HG02943 (cell line): Measurements from ENCODE around the gene SNN.

Experiments
- ATAC-seq: cut with Tn5 transposase; IDR thresholded peaks from one replicate; pipeline ENCODE4 v1.9.1; 2021; ENCODE audit warnings: mild to moderate bottlenecking, low read depth, moderate library complexity; ENCODE audit not compliant: unreplicated experiment

SNN gene

GRCh38 chr16:11667824-11668622, at the start of gene SNN:
Gene SNN, plus strand, starts transcription at chr16:11668455. Its CDS starts 7,605 bp downstream, at chr16:11676060.
- ATAC-seq: peak; percentile 44

GRCh38 chr16:11619327-11619851, 48.9 kb upstream of the SNN start:
- peak; percentile 56 for ATAC-seq

DNA sequence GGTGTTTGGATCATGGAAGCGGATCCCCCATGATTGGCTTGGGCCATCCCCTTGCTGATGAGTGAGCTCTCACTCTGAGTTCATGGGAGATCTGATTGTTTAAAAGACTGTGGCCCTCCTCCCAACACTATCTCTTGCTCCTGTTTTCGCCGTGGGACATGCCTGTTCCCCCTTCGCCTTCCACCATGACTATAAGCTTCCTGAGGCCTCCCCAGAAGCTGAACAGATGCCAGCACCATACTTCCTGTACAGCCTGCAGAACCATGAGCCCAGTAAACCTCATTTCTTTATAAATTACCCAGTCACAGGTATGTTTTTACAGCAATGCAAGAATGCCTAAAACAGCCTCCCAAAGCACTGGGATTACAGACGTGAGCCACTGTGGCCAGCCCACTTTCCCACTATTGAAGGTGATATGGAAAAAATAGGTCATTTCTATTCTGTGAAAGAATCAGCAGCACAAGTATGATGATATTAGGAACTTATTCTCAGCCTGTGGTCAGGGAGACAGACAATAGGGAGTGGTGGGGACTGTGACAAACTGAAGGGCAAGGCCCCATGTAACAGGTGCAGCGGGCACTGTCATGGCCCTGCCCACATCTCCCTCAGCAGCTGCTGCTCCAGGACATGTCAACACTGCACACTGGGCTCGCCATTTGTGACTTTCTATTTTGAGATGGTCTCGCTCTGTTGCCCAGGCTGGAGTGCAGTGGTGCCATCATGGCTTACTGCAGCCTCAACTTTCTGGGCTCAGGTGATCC, 47.8 kb upstream of the SNN start:
- ATAC-seq: no peak

DNA sequence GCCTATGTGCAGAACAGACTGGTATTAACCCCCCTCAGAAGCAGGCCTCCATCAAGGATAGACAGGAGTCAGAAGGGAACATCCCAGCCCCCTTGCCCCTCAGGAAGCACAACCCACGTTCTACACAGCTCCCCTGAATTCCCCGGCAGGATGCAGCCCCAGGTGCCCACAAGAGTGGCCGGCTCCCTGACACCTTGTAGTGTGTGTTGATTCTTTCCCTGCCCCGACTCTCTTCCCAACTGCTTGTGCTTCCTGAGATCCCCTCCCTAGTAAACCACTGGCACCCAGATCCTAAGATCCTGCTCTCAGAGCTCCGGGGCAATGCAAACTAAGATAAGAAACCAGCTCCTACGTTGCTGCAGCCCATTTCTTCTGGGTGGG, 46.7 kb upstream of the SNN start:
- ATAC-seq: no peak

GRCh38 chr16:11621920-11622651, 46.2 kb upstream of the SNN start:
- ATAC-seq: no peak

- no peak for ATAC-seq
Observed at GRCh38 chr16:11624205-11624604, 44.0 kb upstream of the SNN start.

DNA sequence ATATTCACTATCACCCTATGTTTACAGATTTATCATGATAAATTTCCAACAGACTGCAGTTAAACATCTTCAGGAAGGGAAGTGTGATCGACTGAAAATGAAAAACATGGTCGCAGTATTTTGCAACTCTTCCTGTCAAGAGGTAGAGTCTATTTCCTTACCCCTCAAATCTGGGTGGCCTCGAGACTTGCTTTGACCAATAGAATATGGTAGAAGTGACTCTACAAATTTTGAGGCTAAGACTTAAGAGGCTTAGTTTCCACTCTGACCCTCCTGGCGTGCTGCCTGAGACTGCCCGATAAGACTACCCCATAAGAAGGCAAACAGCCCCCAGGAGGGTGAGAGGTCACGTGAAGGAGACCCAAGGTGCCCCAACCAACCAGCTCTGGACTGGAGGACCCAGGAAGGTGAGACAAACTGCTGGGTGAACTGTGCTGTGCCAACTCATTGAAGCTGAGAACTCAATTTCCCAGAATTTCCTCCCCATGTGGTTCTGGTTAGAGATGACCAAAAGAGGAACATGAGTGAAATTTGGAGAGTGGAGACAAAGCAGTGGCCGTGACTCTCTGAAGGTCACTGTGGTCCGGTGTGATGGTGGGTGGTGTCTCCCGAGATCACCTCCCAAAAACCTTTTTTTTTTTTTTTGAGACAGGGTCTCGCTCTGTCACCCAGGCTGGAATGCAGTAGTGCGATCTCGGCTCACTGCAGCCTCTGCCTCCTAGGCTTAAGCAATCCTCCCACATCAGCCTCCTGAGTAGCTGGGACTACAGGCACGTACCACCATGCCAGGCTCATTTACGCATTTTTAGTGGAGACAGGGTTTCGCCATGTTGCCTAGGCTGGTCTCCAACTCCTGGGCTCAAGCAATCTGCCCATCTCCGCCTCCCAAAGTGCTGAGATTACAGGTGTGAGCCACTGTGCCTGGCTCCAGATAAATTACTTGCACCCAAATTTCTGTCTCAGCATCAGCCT, 43.3 kb upstream of the SNN start:
- no peak for ATAC-seq

DNA sequence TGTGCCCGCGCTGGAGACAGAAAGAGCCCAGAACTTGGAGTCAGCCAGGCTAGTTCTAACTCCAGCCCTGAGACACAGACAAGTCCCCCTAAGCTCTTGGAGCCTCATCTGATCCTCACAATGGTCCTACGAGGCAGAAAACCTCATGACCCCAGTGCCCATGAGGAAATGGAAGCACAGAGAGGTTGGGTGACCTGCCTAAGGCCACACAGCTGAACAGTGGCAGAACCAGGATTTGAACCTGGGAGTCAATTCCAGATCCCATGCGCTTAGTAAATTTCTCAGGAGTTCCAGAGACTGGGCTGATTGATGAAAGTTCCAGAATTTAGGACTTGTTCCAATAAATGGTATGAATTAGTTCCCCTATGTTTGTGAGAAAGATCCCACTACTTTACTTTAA, 42.5 kb upstream of the SNN start:
- ATAC-seq: no peak

GRCh38 chr16:11626657-11627291, 41.5 kb upstream of the SNN start:
- no peak for ATAC-seq

GRCh38 chr16:11627292-11627663, 41.0 kb upstream of the SNN start:
- ATAC-seq: no peak

DNA sequence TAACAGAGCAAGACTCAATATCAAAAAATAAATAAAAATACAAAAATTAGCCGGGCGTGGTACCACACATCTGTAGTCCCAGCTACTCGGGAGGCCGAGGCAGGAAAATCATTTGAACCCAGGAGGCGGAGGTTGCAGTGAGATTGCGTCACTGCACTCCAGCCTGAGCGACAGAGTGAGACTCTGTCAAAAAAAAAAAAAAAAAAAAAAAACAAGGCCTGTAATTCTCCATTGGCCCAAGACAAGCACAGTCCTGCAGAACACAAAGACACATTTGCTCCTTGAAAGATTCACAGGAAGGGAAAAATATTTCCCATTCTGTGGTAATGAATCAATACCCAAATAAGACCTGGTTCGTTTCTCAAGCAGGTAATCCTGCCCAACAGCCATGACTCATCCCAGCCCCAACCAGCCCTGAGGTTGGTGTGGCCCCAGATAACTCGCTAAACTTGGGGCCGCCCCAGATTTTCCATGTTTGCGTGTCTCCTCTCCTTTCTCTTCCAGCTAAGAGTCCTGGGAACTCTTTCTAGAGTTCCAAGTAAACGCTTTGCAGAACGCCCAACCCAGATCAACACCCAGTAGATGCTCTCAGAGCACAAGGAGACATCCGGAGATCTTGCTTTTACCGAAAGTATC, 40.3 kb upstream of the SNN start:
- no peak for ATAC-seq

DNA sequence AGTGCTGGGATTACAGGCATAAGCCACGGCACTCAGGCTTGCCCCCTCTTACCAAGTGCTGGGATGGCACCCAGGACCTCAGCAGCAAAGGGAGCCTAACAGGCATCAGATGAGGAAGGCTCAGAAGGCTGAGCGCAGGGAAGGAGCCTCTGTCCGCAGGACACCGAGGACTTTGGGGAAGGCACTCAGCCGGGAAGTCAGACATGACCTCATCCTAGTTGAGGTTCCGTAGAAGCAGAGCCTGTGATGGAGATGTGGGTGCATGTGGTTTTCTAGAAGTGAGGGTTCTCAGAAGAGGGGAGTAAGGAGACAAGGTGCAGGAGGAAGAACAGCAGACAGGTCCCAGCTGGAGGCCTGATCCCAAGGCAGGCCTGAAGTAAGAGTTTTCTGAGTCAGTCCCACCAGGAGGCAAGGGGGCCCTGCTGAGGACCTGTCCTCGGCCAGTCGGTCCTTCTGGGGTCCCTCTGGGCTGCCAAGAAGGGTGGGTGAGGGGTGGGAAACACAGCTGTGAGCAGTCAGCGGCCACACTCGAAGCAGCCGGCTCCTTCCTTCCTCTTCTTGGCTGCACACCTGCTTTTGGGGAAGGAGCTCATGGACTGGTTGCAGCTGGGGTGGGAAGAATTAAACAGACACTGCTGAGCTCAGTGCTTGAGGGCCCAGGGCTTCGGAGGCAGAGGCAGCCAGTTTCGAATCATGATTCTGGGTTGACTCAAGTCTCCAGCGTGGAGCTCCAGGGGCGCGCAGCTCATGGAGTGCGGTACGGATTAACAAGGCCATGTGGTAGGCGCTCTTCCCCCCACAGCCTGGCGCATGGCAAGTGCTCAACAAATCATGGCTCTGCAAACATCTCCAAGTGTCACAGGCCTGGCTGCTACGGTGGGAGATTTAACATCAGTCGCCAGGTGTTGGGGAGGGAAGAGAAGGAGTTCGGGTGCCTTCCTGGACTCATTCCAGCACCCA, 38.9 kb upstream of the SNN start:
- no peak for ATAC-seq

DNA sequence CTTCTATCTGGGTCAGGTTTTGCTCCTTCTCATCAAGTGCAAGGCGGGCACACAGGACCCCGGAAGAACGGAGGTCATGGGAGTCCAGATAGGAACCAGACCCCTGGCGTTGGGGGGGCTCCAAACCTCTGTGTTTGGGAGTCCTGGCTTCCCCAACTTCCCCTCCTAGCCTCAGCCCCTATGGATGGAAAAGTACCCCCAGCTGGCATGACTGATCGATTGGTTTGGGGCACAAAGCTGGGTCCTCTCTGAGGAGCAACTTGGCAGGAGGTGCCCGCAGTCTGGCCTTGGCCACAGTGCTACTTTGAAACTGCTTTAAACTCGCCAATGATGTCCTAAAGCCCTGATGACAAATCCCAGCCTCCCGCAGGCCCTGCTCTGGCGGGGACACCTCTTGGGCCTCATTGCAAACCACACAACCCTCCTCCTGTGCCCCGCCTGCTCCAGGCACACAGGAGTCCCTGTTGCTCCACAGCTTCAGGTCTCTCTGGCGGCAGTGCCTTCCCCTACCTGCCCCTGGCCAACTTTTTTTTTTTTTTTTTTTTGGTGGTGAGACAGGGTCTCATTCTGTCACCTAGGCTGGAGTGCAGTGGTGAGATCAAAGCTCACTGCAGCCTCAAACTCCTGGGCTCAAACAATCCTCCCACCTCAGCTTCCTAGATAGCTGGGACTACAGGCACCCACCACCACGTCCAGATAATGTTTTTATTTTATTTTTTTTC, 38.0 kb upstream of the SNN start:
- no peak for ATAC-seq

- ATAC-seq: no peak
Observed at GRCh38 chr16:11630768-11631056, 37.5 kb upstream of the SNN start.

DNA sequence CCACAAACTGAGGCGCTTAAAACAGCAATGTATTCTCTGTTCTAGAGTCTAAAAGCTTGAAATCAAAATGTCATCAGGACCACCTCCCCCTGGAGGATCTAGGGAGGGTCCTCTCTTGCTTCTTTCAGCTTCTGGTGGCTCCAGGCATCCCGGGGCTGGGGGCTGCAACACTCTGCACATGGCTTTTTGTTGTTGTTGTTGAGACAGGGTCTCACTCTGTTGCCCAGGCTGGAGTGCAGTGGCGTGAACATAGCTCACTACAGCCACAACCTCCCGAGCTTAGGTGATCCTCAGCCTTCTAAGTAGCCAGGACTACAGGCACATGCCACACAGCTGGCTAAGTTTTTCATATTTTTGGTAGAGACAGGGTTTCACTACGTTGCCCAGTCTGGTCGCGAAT, 37.0 kb upstream of the SNN start:
- no peak for ATAC-seq

GRCh38 chr16:11632455-11632939, 35.8 kb upstream of the SNN start:
- ATAC-seq: no peak

GRCh38 chr16:11633113-11633512, 35.1 kb upstream of the SNN start:
- no peak for ATAC-seq
